RWPE2 (cell line): ENCODE results near the gene GADL1.
A peak's percentile ranks its signal among the peaks of the same experiment; 100 is the strongest.

Source experiments
- ATAC-seq: fragments of 200-7000 bp; cut with Tn5 transposase; 3 replicates; pipeline ENCODE4 v1.9.1; 2021; ENCODE audit warnings: low read depth
- DNase-seq: peaks from one replicate; pipeline ENCODE4 v3.0.0-alpha.2; 2020; ENCODE audit warnings: low spot score
- H3K27ac ChIP-seq: fragments of 450-650 bp; 2 replicates; pipeline ENCODE4 v1.5.1; 2017; ENCODE audit warnings: mild to moderate bottlenecking; ENCODE audit not compliant: poor library complexity, severe bottlenecking
- H3K27me3 ChIP-seq: fragments of 250-450 bp; sonication (Bioruptor Pico); 2 replicates; pipeline ENCODE4 v1.5.1; 2021; ENCODE audit warnings: mild to moderate bottlenecking, moderate library complexity; ENCODE audit not compliant: insufficient read depth, poor library complexity, severe bottlenecking
- H3K36me3 ChIP-seq: fragments of 250-450 bp; sonication (Bioruptor Pico); 2 replicates; pipeline ENCODE4 v1.5.1; 2020; ENCODE audit warnings: low read depth, mild to moderate bottlenecking, moderate library complexity
- H3K4me1 ChIP-seq: fragments of 250-450 bp; sonication (Bioruptor Pico); 2 replicates; pipeline ENCODE4 v1.5.1; 2021; ENCODE audit warnings: mild to moderate bottlenecking, moderate library complexity; ENCODE audit not compliant: insufficient read depth, poor library complexity, severe bottlenecking
- H3K4me3 ChIP-seq: fragments of 250-450 bp; sonication (Bioruptor Pico); 2 replicates; pipeline ENCODE4 v1.5.1; 2021; ENCODE audit warnings: mild to moderate bottlenecking, moderate library complexity; ENCODE audit not compliant: severe bottlenecking
- H3K9me3 ChIP-seq: fragments of 250-450 bp; sonication (Bioruptor Pico); 2 replicates; pipeline ENCODE4 v1.5.1; 2021; ENCODE audit warnings: mild to moderate bottlenecking, moderate library complexity; ENCODE audit not compliant: severe bottlenecking
- TF ChIP-seq, protein P1 (sequence below): fragments of 450-650 bp; IDR thresholded peaks from one replicate; pipeline ENCODE4 v1.5.1; 2017; ENCODE audit warnings: mild to moderate bottlenecking, moderate library complexity; ENCODE audit not compliant: poor library complexity, severe bottlenecking

The GADL1 gene

DNA sequence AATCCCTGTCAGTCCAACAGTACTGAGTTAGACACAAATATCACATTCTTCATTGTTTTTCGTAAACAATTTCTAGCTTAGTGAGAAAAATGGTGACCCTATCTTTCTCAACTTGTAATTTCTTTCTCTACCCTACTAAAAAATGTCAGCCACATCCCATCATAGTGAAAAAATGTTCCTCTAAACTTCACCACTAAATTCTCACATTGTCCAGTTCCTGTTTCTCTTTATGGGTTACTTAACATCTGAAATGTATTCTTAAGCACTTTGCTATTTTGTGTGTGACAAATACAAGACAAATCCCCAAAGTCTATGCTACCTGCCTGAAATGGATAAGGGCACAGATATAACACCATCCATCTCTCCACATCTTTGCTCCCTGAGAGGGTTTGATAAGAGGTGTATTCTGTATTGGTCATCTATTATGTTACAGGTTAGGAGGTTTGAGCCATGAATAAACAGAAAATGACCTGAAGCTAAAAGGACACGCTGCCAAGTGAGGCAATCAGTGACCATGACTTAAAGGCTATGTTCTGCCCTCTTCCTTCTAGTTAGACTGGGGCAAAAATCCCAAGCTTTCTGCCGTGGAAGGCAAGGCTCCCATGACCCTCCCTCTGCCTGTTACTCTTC, 118.2 kb downstream of the GADL1 start:
- H3K4me1 ChIP-seq = peaks cover 10% of the 10 kb centered on the region
- ATAC-seq (no peak), DNase-seq (no peak)
- no peaks in the 10 kb centered on the region for H3K36me3 ChIP-seq
- TF ChIP-seq, protein P1, sequence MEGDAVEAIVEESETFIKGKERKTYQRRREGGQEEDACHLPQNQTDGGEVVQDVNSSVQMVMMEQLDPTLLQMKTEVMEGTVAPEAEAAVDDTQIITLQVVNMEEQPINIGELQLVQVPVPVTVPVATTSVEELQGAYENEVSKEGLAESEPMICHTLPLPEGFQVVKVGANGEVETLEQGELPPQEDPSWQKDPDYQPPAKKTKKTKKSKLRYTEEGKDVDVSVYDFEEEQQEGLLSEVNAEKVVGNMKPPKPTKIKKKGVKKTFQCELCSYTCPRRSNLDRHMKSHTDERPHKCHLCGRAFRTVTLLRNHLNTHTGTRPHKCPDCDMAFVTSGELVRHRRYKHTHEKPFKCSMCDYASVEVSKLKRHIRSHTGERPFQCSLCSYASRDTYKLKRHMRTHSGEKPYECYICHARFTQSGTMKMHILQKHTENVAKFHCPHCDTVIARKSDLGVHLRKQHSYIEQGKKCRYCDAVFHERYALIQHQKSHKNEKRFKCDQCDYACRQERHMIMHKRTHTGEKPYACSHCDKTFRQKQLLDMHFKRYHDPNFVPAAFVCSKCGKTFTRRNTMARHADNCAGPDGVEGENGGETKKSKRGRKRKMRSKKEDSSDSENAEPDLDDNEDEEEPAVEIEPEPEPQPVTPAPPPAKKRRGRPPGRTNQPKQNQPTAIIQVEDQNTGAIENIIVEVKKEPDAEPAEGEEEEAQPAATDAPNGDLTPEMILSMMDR = no peak
- no peak overlapping the region for H3K27ac ChIP-seq
- no peak overlapping the region for H3K4me3 ChIP-seq
- no peaks in the 10 kb centered on the region for H3K9me3 ChIP-seq
- peaks cover 7% of the 10 kb centered on the region for H3K27me3 ChIP-seq

DNA sequence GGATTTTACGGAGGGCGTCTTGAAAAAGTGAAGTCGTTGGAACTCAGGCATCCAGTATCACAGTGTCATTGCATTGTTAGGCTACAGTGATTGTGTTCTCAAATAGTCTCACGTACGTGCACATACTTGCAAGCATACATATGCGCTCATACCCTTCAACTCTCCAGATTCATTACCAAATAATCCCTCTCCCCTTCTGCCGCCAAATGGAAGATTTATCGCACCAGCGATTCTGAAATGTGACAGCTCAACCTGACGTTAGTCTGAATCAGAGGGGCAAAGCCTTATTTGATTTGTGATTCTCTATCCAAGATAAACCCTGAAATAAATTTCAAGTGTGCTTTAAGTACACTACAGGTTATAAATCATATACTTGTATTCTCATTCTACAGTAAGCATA, 119.4 kb downstream of the GADL1 start:
- H3K36me3 ChIP-seq = no peaks in the 10 kb centered on the region
- H3K27me3 ChIP-seq = no peaks in the 10 kb centered on the region
- TF ChIP-seq, protein P1 = no peak
- no peak for DNase-seq
- peak overlapping the region; percentile 57 for H3K27ac ChIP-seq
- H3K9me3 ChIP-seq = no peaks in the 10 kb centered on the region
- no peak overlapping the region for H3K4me3 ChIP-seq
- H3K4me1 ChIP-seq = peaks cover 19% of the 10 kb centered on the region
- peak; percentile 53 for ATAC-seq

DNA sequence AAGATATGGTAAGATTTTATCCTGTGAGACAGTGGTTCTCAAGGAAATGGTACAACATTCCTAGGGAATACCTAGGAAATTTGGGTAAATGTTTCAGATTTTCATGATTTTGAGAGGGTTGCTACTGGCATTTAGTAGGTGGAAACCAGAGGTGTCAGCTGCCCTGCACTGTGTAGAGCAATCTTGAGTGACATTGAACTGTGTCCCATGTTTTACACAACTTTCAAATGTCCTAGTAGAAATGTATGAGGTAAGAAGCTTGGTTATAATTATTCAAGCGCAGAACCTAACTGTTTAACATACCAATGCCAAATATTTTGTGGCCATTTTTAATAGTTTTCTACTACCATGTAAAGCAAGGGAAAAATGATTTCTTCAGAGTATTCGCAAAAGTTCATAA, 120.4 kb downstream of the GADL1 start:
- no peak overlapping the region for H3K27ac ChIP-seq
- ATAC-seq = no peak

DNA sequence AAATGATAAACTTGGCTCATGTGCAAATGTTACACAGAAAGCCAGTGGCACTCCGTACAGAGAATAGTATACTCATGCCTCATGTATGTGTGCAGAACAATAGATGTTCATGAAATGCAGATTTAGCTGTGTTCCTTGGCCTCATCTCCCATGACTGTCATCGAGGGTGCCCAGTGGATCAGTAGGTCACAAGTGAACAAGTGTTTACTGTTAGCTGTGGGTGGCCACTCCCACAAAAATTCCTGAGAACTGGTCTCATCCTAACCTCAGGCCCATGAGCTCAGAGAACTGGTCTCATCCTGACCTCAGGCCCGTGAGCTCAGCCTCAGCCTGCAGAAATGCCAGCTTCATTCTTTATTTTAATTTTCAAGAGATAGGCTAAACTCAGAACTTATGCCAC, 124.1 kb downstream of the GADL1 start:
- no peaks in the 10 kb centered on the region for H3K36me3 ChIP-seq
- ATAC-seq (peak; percentile 95), DNase-seq (peak; percentile 73)
- H3K9me3 ChIP-seq = no peaks in the 10 kb centered on the region
- H3K27me3 ChIP-seq = no peaks in the 10 kb centered on the region
- peaks cover 17% of the 10 kb centered on the region for H3K4me1 ChIP-seq
- H3K27ac ChIP-seq = no peak overlapping the region
- no peak overlapping the region for H3K4me3 ChIP-seq
- TF ChIP-seq, protein P1 = no peak

More for the DNA sequence above, 120.4 kb downstream of the GADL1 start:
- peaks cover 19% of the 10 kb centered on the region for H3K4me1 ChIP-seq
- no peaks in the 10 kb centered on the region for H3K27me3 ChIP-seq
- H3K9me3 ChIP-seq = no peaks in the 10 kb centered on the region
- H3K36me3 ChIP-seq = no peaks in the 10 kb centered on the region
- DNase-seq = no peak
- H3K4me3 ChIP-seq = no peak overlapping the region
- TF ChIP-seq, protein P1 = no peak
